Prostate gland (tissue), 2 donors: ENCODE results near the gene SPRR1B.

Source experiments
- CTCF ChIP-seq, 4 experiments: fragments of 200-600 bp in 2 of 4; fragments of 450-650 bp in 2 of 4; sonication (generic) in 2 of 4; IDR thresholded peaks; 1 replicate in 3 of 4; 2 replicates in 1 of 4; pipeline ENCODE4 v1.5.1; 2016 to 2019; ENCODE audit warnings: antibody characterized with exemption in 4 of 4, mild to moderate bottlenecking in 2 of 4, moderate library complexity in 2 of 4
- POLR2A ChIP-seq: fragments of 450-650 bp; IDR thresholded peaks from one replicate; pipeline ENCODE4 v1.6.1; 2016; ENCODE audit warnings: antibody characterized with exemption, mild to moderate bottlenecking

- TF ChIP-seq POLR2A = no peak
- no peak for TF ChIP-seq CTCF (IDR thresholded peaks at IDR 0.05)
Observed at GRCh38 chr1:152997901-152998300, 33.1 kb upstream of the SPRR1B start.
